ENCODE measurements around the gene MTCL1.
A peak's percentile ranks its signal among the peaks of the same experiment; 100 is the strongest.

The MTCL1 gene

DNA sequence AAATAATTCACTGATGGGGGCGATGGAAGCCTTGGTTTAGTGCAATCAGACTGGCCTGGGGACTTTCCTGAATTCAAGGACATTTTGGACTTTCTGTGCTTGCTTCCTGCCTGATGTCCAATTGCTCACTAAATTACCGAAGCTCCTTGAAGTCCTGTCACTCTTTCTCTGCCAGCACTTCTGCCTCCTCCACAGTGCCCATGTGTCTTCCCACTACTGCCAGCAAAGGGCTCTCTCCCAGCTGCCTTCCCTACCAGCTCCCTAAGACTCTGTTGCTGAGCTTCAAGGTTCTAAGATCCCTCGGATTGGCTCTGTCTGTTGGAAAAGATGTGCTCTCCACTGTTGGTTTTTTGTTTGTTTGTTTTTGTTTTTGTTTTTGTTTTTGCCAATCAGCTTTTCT lies 158.1 kb downstream of the MTCL1 start:
- no peak overlapping the region for H4K12ac ChIP-seq (ENCODE audit: low read depth, low read length)
- H2BK120ac ChIP-seq (ENCODE audit: insufficient read depth, low read length, poor library complexity) = no peak overlapping the region

DNA sequence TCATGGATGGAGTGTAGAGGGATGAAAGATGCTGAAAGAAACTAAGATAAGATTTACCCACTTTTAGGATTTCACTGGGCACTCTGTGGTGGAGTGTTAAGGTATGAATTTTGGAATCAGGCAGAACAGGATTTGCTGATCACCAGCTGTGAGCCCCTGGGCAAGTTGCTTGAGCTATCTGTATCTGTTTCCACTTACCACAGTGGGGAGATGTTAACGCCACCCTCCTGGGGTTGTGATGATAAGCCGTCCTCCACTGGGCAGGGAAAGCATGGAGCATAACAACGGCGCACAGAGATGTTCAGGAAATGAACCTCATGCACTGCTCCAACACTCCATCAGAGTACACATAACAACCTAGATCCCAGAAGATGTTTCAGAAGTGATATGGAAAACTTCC lies 160.6 kb downstream of the MTCL1 start:
- Histone ChIP-seq H2AK5ac (ENCODE audit: low read length) (no peak overlapping the region), H4K12ac (ENCODE audit: low read depth, low read length) (no peak overlapping the region), H3K4me3 (ENCODE audit: low read depth, low read length) (no peak overlapping the region), H3K4me1 (ENCODE audit: control insufficient read depth in 1 of 2, insufficient read depth in 2 of 2, low read length in 2 of 2) (no peaks in the 10 kb centered on the region), H3K14ac (ENCODE audit: low read length) (no peak overlapping the region), H3K27ac (ENCODE audit: low read depth, low read length) (no peak overlapping the region), H3K9me3 (ENCODE audit: insufficient read depth, low read depth, low read length) (no peaks in the 10 kb centered on the region), H3K18ac (ENCODE audit: low read length) (no peak overlapping the region), H3K27me3 (ENCODE audit: insufficient read depth, low read length) (no peaks in the 10 kb centered on the region), H3K79me2 (ENCODE audit: control insufficient read depth, insufficient read depth, low read length, poor library complexity) (no peaks in the 10 kb centered on the region), H3K36me3 (ENCODE audit: control insufficient read depth in 1 of 2, insufficient read depth in 2 of 2, low read length in 2 of 2) (no peaks in the 10 kb centered on the region), H3K9ac (ENCODE audit: low read length) (no peak overlapping the region), H3K4ac (ENCODE audit: low read depth, low read length) (no peak overlapping the region), H2BK12ac (ENCODE audit: low read length) (no peak overlapping the region), H2BK5ac (ENCODE audit: low read depth, low read length, poor library complexity) (no peak overlapping the region), H2BK120ac (ENCODE audit: insufficient read depth, low read length, poor library complexity) (no peak overlapping the region), H4K8ac (ENCODE audit: low read depth, low read length) (no peak overlapping the region), H3K79me1 (ENCODE audit: low read length) (no peaks in the 10 kb centered on the region), H2AFZ (ENCODE audit: insufficient read depth, low read length, poor library complexity) (no peak overlapping the region), H3K23ac (ENCODE audit: low read length) (no peak overlapping the region), H4K91ac (ENCODE audit: low read depth, low read length) (no peak overlapping the region), H3K4me2 (ENCODE audit: low read length) (no peak overlapping the region)
- DNase-seq = peak; percentile 18 to 48
- WGBS (ENCODE audit: extremely low coverage, insufficient coverage, insufficient read length) = no CpG with 5 or more reads among the region's 4 CpGs

More for the DNA sequence above, 158.1 kb downstream of the MTCL1 start:
- no peaks in the 10 kb centered on the region for H3K79me1 ChIP-seq (ENCODE audit: low read length)
- no peaks in the 10 kb centered on the region for H3K4me1 ChIP-seq (ENCODE audit: control insufficient read depth in 1 of 2, insufficient read depth in 2 of 2, low read length in 2 of 2)
- no peak overlapping the region for H2BK12ac ChIP-seq (ENCODE audit: low read length)
- no peaks in the 10 kb centered on the region for H3K27me3 ChIP-seq (ENCODE audit: insufficient read depth, low read length)
- H3K9ac ChIP-seq (ENCODE audit: low read length) = no peak overlapping the region
- no peak overlapping the region for H3K23ac ChIP-seq (ENCODE audit: low read length)
- H2BK5ac ChIP-seq (ENCODE audit: low read depth, low read length, poor library complexity) = no peak overlapping the region
- H3K14ac ChIP-seq (ENCODE audit: low read length) = no peak overlapping the region
- H3K4ac ChIP-seq (ENCODE audit: low read depth, low read length) = no peak overlapping the region
- no peak overlapping the region for H4K8ac ChIP-seq (ENCODE audit: low read depth, low read length)
- no peak overlapping the region for H3K4me3 ChIP-seq (ENCODE audit: low read depth, low read length)
- H3K36me3 ChIP-seq (ENCODE audit: control insufficient read depth in 1 of 2, insufficient read depth in 2 of 2, low read length in 2 of 2) = no peaks in the 10 kb centered on the region
- no peak for DNase-seq
- no peak overlapping the region for H2AFZ ChIP-seq (ENCODE audit: insufficient read depth, low read length, poor library complexity)
- no peak overlapping the region for H3K27ac ChIP-seq (ENCODE audit: low read depth, low read length)
- H3K18ac ChIP-seq (ENCODE audit: low read length) = no peak overlapping the region
- H3K79me2 ChIP-seq (ENCODE audit: control insufficient read depth, insufficient read depth, low read length, poor library complexity) = no peaks in the 10 kb centered on the region
- WGBS (ENCODE audit: extremely low coverage, insufficient coverage, insufficient read length) = no CpG with 5 or more reads among the region's 3 CpGs
- H4K91ac ChIP-seq (ENCODE audit: low read depth, low read length) = no peak overlapping the region
- H2AK5ac ChIP-seq (ENCODE audit: low read length) = no peak overlapping the region
- no peaks in the 10 kb centered on the region for H3K9me3 ChIP-seq (ENCODE audit: insufficient read depth, low read depth, low read length)
- H3K4me2 ChIP-seq (ENCODE audit: low read length) = no peak overlapping the region

DNA sequence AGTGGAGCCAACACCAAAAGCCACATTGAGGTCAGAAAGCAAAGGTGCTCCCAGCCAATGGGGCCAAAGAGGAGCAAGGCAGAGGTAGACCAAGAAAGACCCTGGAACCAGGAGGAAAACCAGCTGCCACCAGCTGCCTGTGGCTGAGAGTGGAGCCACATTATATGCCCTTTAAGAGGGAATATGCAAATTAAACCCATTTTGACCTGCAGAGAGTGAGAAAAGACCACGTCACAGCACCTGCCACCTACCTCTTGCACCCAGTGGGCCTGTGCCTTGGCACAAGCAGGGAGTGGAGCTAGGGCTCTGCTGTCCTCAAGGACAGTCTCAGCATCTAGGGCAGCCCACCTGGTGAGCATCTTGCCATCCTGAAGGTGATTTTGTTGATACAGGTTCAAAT lies 161.3 kb downstream of the MTCL1 start:
- Histone ChIP-seq H4K91ac (ENCODE audit: low read depth, low read length) (no peak overlapping the region), H3K4me1 (ENCODE audit: control insufficient read depth in 1 of 2, insufficient read depth in 2 of 2, low read length in 2 of 2) (no peaks in the 10 kb centered on the region), H3K27ac (ENCODE audit: low read depth, low read length) (no peak overlapping the region), H2AFZ (ENCODE audit: insufficient read depth, low read length, poor library complexity) (no peak overlapping the region), H2BK12ac (ENCODE audit: low read length) (no peak overlapping the region), H4K8ac (ENCODE audit: low read depth, low read length) (no peak overlapping the region), H3K36me3 (ENCODE audit: control insufficient read depth in 1 of 2, insufficient read depth in 2 of 2, low read length in 2 of 2) (no peaks in the 10 kb centered on the region), H3K4ac (ENCODE audit: low read depth, low read length) (no peak overlapping the region), H2BK120ac (ENCODE audit: insufficient read depth, low read length, poor library complexity) (no peak overlapping the region), H2AK5ac (ENCODE audit: low read length) (no peak overlapping the region), H3K9ac (ENCODE audit: low read length) (no peak overlapping the region), H4K12ac (ENCODE audit: low read depth, low read length) (no peak overlapping the region), H3K79me1 (ENCODE audit: low read length) (no peaks in the 10 kb centered on the region), H3K9me3 (ENCODE audit: insufficient read depth, low read depth, low read length) (no peaks in the 10 kb centered on the region), H3K79me2 (ENCODE audit: control insufficient read depth, insufficient read depth, low read length, poor library complexity) (no peaks in the 10 kb centered on the region), H3K4me2 (ENCODE audit: low read length) (no peak overlapping the region), H2BK5ac (ENCODE audit: low read depth, low read length, poor library complexity) (no peak overlapping the region), H3K4me3 (ENCODE audit: low read depth, low read length) (no peak overlapping the region), H3K23ac (ENCODE audit: low read length) (peak overlapping the region; percentile 21), H3K18ac (ENCODE audit: low read length) (no peak overlapping the region), H3K27me3 (ENCODE audit: insufficient read depth, low read length) (no peaks in the 10 kb centered on the region), H3K14ac (ENCODE audit: low read length) (no peak overlapping the region)
- WGBS (ENCODE audit: extremely low coverage, insufficient coverage, insufficient read length) = no CpG with 5 or more reads among the region's 1 CpG
- DNase-seq = no peak

DNA sequence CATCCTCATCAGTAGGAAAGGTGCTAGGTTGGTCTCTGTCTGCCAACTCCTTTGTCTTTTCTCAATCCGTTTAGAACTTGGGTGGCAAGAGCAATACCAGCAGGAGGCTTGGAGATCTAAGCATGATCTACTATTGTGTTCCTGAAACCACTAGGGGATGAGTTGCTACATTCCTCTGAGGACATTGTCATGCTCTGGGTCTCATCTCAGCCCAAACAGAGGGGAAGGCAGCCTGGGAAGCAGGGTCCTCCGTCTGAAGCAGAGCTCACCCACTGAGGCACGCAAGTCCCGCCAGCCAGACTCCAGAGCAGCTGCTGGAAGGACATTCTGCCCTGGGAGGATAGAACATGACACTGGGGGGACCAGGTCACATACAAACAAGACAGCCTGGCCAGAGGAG lies 162.9 kb downstream of the MTCL1 start:
- DNase-seq = no peak
- WGBS (ENCODE audit: extremely low coverage, insufficient coverage, insufficient read length) = no CpG with 5 or more reads among the region's 4 CpGs
- H3K79me1 ChIP-seq (ENCODE audit: low read length) = no peaks in the 10 kb centered on the region

More for the DNA sequence above, 162.9 kb downstream of the MTCL1 start:
- no peak overlapping the region for H3K27ac ChIP-seq (ENCODE audit: low read depth, low read length)
- no peak overlapping the region for H4K8ac ChIP-seq (ENCODE audit: low read depth, low read length)
- H3K14ac ChIP-seq (ENCODE audit: low read length) = no peak overlapping the region
- no peak overlapping the region for H3K4me3 ChIP-seq (ENCODE audit: low read depth, low read length)
- H2AK5ac ChIP-seq (ENCODE audit: low read length) = no peak overlapping the region
- no peak overlapping the region for H3K18ac ChIP-seq (ENCODE audit: low read length)
- no peak overlapping the region for H4K91ac ChIP-seq (ENCODE audit: low read depth, low read length)
- H3K79me2 ChIP-seq (ENCODE audit: control insufficient read depth, insufficient read depth, low read length, poor library complexity) = no peaks in the 10 kb centered on the region
- no peak overlapping the region for H2BK120ac ChIP-seq (ENCODE audit: insufficient read depth, low read length, poor library complexity)
- no peak overlapping the region for H2BK5ac ChIP-seq (ENCODE audit: low read depth, low read length, poor library complexity)
- no peaks in the 10 kb centered on the region for H3K4me1 ChIP-seq (ENCODE audit: control insufficient read depth in 1 of 2, insufficient read depth in 2 of 2, low read length in 2 of 2)
- H3K23ac ChIP-seq (ENCODE audit: low read length) = no peak overlapping the region
- no peak overlapping the region for H3K4me2 ChIP-seq (ENCODE audit: low read length)
- no peak overlapping the region for H3K4ac ChIP-seq (ENCODE audit: low read depth, low read length)
- H3K9ac ChIP-seq (ENCODE audit: low read length) = no peak overlapping the region
- no peak overlapping the region for H2BK12ac ChIP-seq (ENCODE audit: low read length)
- no peaks in the 10 kb centered on the region for H3K36me3 ChIP-seq (ENCODE audit: control insufficient read depth in 1 of 2, insufficient read depth in 2 of 2, low read length in 2 of 2)
- no peaks in the 10 kb centered on the region for H3K27me3 ChIP-seq (ENCODE audit: insufficient read depth, low read length)
- no peaks in the 10 kb centered on the region for H3K9me3 ChIP-seq (ENCODE audit: insufficient read depth, low read depth, low read length)
- no peak overlapping the region for H2AFZ ChIP-seq (ENCODE audit: insufficient read depth, low read length, poor library complexity)
- H4K12ac ChIP-seq (ENCODE audit: low read depth, low read length) = no peak overlapping the region

Measured in trophoblast cell (in vitro differentiated cells and primary cell).